SK-N-SH treated with all-trans-retinoic acid at 6 μM for 48 hours (cell line): ENCODE results near the gene MYO1H.
A peak's percentile ranks its signal among the peaks of the same experiment; 100 is the strongest.

Experiments
- ATAC-seq: fragments of 200-7000 bp; cut with Tn5 transposase; 3 replicates; pipeline ENCODE4 v1.9.1; 2020; ENCODE audit warnings: mild to moderate bottlenecking, moderate library complexity
- ARNTL ChIP-seq: fragments of 450-650 bp; formaldehyde crosslinking; IDR thresholded peaks from 2 replicates; pipeline ENCODE4 v1.5.0; 2020; ENCODE audit warnings: low read depth, mild to moderate bottlenecking, moderate library complexity, borderline replicate concordance
- BACH2 ChIP-seq: fragments of 250-450 bp; sonication (Bioruptor Pico); IDR thresholded peaks from 2 replicates; pipeline ENCODE4 v1.9.0; 2021; ENCODE audit warnings: mild to moderate bottlenecking, borderline replicate concordance
- ESRRG ChIP-seq: fragments of 250-450 bp; sonication (Bioruptor Pico); IDR thresholded peaks from 2 replicates; pipeline ENCODE4 v1.6.1; 2021; ENCODE audit warnings: mild to moderate bottlenecking
- GLIS3 ChIP-seq: fragments of 250-450 bp; sonication (Bioruptor Pico); IDR thresholded peaks from 2 replicates; pipeline ENCODE4 v1.5.0; 2020; ENCODE audit warnings: mild to moderate bottlenecking, moderate library complexity
- ISL1 ChIP-seq: fragments of 250-450 bp; sonication (Bioruptor Pico); IDR thresholded peaks from 2 replicates; pipeline ENCODE4 v2.1.2; 2022; ENCODE audit warnings: mild to moderate bottlenecking, moderate library complexity
- OSR1 ChIP-seq: fragments of 250-450 bp; sonication (Bioruptor Pico); IDR thresholded peaks from 2 replicates; pipeline ENCODE4 v1.8.0; 2022; ENCODE audit warnings: moderate library complexity, mild to moderate bottlenecking, inconsistent platforms
- POU6F1 ChIP-seq: fragments of 250-450 bp; sonication (Bioruptor Pico); IDR thresholded peaks from 2 replicates; pipeline ENCODE4 v1.8.0; 2021; ENCODE audit warnings: low read depth, mild to moderate bottlenecking, moderate library complexity, borderline replicate concordance
- PPARA ChIP-seq: fragments of 250-450 bp; sonication (Bioruptor Pico); IDR thresholded peaks from 2 replicates; pipeline ENCODE4 v1.5.0; 2020; ENCODE audit warnings: mild to moderate bottlenecking, borderline replicate concordance
- RARB ChIP-seq: fragments of 250-450 bp; sonication (Bioruptor Pico); IDR thresholded peaks from 2 replicates; pipeline ENCODE4 v1.8.0; 2021; ENCODE audit warnings: mild to moderate bottlenecking, moderate library complexity
- SNAI2 ChIP-seq: fragments of 250-450 bp; sonication (Bioruptor Pico); IDR thresholded peaks from 2 replicates; pipeline ENCODE4 v1.5.0; 2020; ENCODE audit warnings: mild to moderate bottlenecking, moderate library complexity
- TCF4 ChIP-seq: fragments of 250-450 bp; sonication (Bioruptor Pico); IDR thresholded peaks from 2 replicates; pipeline ENCODE4 v1.8.0; 2021; ENCODE audit warnings: mild to moderate bottlenecking, moderate library complexity, borderline replicate concordance
- TOX ChIP-seq: fragments of 250-450 bp; sonication (Bioruptor Pico); IDR thresholded peaks from 2 replicates; pipeline ENCODE4 v1.8.0; 2021; ENCODE audit warnings: mild to moderate bottlenecking, moderate library complexity, borderline replicate concordance
- ZC3H10 ChIP-seq: fragments of 250-450 bp; sonication (Bioruptor Pico); IDR thresholded peaks from 2 replicates; pipeline ENCODE4 v1.5.1; 2021; ENCODE audit warnings: mild to moderate bottlenecking, moderate library complexity
- ZFP3 ChIP-seq: fragments of 250-450 bp; sonication (Bioruptor Pico); IDR thresholded peaks from 2 replicates; pipeline ENCODE4 v1.5.0; 2020; ENCODE audit warnings: mild to moderate bottlenecking, moderate library complexity
- ZFP30 ChIP-seq: fragments of 450-650 bp; formaldehyde crosslinking; IDR thresholded peaks from 2 replicates; pipeline ENCODE4 v1.5.0; 2022; ENCODE audit warnings: mild to moderate bottlenecking, moderate library complexity
- ZNF565 ChIP-seq: fragments of 450-650 bp; formaldehyde crosslinking; conservative IDR thresholded peaks from 2 replicates; pipeline ENCODE4 v1.5.0; 2020; ENCODE audit warnings: low read depth, mild to moderate bottlenecking, moderate library complexity
- ZNF70 ChIP-seq: fragments of 450-650 bp; formaldehyde crosslinking; IDR thresholded peaks from 2 replicates; pipeline ENCODE4 v1.5.0; 2020; ENCODE audit warnings: mild to moderate bottlenecking, moderate library complexity
- ZNF8 ChIP-seq: fragments of 450-650 bp; formaldehyde crosslinking; IDR thresholded peaks from 2 replicates; pipeline ENCODE4 v1.5.0; 2020; ENCODE audit warnings: mild to moderate bottlenecking, moderate library complexity
- TF ChIP-seq, protein P1 (sequence below): fragments of 250-450 bp; sonication (Bioruptor Pico); IDR thresholded peaks from 2 replicates; pipeline ENCODE4 v1.5.1; 2021; ENCODE audit warnings: mild to moderate bottlenecking, moderate library complexity
- TF ChIP-seq, protein P2 (sequence below): fragments of 250-450 bp; sonication (Bioruptor Pico); IDR thresholded peaks from 2 replicates; pipeline ENCODE4 v1.5.1; 2020; ENCODE audit warnings: low read depth, mild to moderate bottlenecking, moderate library complexity
- TF ChIP-seq, protein P3 (sequence below): fragments of 250-450 bp; sonication (Bioruptor Pico); IDR thresholded peaks from 2 replicates; pipeline ENCODE4 v1.8.0; 2020; ENCODE audit warnings: mild to moderate bottlenecking, moderate library complexity, borderline replicate concordance

The MYO1H gene

DNA sequence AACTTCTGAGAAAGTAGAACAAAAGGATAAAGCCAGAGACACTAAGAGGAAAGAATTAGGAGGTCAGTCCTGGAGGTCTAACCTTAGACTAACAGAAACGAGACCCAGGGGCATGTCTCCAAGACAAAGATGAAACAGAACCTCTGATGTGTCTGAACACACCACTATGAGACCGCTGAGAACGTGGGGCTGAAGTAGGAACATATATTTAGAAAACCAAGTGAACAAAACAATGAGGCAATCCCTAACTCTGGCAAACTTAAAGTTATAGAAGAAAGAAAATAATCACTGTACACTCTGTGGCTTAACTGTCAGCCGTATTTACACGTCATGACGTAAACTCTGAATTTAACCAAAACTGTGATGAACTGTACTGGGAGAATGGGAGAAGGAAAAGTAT lies 111.5 kb downstream of the MYO1H start (continued):
- no peak for TF ChIP-seq BACH2 (CRISPR knock-in tag)
- no peak for TF ChIP-seq RARB (CRISPR knock-in tag)
- TF ChIP-seq ISL1 (CRISPR knock-in tag) = no peak
- TF ChIP-seq ZFP30 (CRISPR knock-in tag) = no peak
- TF ChIP-seq, protein P1, sequence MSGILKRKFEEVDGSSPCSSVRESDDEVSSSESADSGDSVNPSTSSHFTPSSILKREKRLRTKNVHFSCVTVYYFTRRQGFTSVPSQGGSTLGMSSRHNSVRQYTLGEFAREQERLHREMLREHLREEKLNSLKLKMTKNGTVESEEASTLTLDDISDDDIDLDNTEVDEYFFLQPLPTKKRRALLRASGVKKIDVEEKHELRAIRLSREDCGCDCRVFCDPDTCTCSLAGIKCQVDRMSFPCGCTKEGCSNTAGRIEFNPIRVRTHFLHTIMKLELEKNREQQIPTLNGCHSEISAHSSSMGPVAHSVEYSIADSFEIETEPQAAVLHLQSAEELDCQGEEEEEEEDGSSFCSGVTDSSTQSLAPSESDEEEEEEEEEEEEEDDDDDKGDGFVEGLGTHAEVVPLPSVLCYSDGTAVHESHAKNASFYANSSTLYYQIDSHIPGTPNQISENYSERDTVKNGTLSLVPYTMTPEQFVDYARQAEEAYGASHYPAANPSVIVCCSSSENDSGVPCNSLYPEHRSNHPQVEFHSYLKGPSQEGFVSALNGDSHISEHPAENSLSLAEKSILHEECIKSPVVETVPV = no peak
- TF ChIP-seq ZNF565 (CRISPR knock-in tag) = no peak

DNA sequence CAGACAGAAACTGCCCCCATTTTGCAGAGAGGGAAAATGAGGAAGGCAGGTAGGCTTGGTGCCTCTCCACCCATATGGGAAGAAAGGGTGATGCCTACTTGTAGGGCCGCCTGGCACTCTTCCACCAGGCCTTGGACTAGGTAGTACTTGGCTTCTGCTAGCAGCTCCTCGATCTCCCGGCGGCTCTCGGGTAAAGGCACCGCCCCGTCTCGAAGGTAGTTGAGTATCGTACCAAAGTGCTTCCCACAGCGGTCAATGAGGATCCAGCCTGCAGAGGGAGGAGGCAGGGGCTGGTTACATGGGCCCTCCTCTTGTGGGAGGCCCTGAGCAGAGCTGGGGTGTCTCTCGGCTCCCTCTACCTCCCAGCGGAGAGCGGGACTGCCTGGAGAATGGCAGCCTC lies 112.8 kb downstream of the MYO1H start:
- TF ChIP-seq ZC3H10 = no peak
- TF ChIP-seq POU6F1 (CRISPR knock-in tag) = no peak
- TF ChIP-seq ZNF70 = no peak
- TF ChIP-seq ZNF8 (CRISPR knock-in tag) = no peak
- TF ChIP-seq ARNTL (CRISPR knock-in tag) = no peak
- no peak for TF ChIP-seq RARB (CRISPR knock-in tag)
- TF ChIP-seq SNAI2 = no peak
- no peak for TF ChIP-seq ZFP3 (CRISPR knock-in tag)
- no peak for TF ChIP-seq ISL1 (CRISPR knock-in tag)
- TF ChIP-seq ZFP30 (CRISPR knock-in tag) = no peak
- TF ChIP-seq ZNF565 (CRISPR knock-in tag) = no peak
- TF ChIP-seq, all 23 proteins: peak for 0
- ATAC-seq = no peak

DNA sequence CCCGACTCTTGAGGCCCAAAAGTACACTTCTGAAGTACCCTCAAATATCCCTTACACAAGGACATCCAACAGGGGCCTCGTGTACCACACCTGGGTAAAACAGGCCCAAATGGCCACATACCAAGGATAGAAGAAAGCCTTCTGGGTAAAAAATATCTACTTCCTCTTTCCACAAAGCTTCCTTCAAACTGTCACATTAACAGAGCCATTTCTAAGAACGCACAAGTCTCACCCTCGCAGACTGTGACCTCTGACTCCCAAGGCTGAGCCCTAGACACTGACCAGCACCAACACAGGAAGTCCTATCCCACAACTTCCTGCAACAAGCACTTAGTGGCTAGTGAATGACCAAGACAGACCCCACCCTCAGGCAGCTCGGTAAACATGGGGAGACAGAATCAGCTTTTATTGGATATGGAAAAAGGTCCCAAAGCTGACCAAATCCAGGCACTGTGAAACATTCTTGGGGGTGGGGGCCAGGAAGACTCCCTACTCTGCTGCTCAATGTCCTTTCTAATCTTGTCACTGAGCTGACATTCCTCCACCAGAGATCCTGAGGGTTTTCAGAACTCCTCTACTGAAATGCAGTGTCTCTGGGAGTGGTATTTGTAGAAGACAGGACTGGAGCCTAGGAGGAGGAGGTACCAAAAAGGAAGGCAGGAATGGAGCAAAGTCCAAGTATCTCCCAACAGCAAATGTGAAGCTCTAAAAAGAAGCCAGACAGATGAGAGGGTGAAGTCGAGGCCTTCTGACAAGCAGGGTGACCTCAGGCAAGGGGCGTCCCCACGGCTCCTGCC lies 113.5 kb downstream of the MYO1H start:
- no peak for TF ChIP-seq ISL1 (CRISPR knock-in tag)
- TF ChIP-seq, all 23 proteins: peak for 0
- no peak for ATAC-seq

DNA sequence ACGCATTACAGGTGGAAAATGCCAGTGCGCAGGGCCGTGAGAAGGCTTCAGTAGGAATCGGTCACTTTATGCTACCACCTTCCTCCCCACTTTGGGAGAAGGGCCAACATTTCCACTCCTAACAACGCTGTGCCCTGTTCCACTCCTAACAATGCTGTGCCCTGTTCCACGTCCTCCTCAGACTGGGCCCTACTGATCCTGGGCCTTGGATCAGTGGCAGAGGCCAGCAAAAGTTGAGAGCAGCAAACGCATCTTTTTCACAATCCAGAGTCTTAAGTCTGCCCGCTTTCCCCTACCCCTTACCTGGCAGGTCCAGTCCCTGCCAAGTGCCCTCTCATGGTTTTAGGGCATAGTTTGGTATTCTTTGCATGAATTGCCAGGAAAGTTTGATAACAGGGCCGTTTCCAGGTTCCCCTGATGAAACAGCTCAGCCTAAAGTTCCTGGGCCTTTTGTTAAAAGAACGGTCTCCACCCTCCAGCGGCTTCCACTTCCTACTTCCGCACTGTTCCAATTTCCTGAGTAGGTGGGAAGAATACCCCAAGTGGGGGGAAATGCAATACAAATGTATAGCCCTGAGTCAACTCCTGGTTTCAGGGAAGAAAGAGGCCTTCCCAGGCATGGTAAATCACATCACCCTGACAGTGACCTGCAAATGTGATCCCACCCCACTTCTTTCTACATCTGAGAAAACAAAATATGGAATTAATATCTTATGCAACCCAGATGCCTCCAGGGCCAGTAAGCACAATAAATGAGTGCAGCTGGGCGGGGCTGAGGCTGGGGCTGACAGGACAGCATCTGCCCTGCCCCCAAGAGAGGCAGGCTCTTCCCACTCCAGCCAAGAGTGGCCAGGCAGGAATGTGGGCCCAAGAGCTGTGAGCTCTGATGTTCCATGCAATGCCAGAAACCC lies 114.4 kb downstream of the MYO1H start:
- no peak for TF ChIP-seq ESRRG (CRISPR knock-in tag)
- TF ChIP-seq ZNF565 (CRISPR knock-in tag) = no peak
- no peak for TF ChIP-seq RARB (CRISPR knock-in tag)
- TF ChIP-seq ISL1 (CRISPR knock-in tag) = peak; percentile 52
- TF ChIP-seq, protein P2, sequence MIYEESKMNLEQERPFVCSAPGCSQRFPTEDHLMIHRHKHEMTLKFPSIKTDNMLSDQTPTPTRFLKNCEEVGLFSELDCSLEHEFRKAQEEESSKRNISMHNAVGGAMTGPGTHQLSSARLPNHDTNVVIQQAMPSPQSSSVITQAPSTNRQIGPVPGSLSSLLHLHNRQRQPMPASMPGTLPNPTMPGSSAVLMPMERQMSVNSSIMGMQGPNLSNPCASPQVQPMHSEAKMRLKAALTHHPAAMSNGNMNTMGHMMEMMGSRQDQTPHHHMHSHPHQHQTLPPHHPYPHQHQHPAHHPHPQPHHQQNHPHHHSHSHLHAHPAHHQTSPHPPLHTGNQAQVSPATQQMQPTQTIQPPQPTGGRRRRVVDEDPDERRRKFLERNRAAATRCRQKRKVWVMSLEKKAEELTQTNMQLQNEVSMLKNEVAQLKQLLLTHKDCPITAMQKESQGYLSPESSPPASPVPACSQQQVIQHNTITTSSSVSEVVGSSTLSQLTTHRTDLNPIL (CRISPR knock-in tag) = no peak
- TF ChIP-seq ZFP30 (CRISPR knock-in tag) = no peak
- no peak for TF ChIP-seq BACH2 (CRISPR knock-in tag)
- TF ChIP-seq PPARA (CRISPR knock-in tag) = no peak
- no peak for TF ChIP-seq ZNF70
- TF ChIP-seq TOX (CRISPR knock-in tag) = no peak
- no peak for TF ChIP-seq ARNTL (CRISPR knock-in tag)
- TF ChIP-seq OSR1 (CRISPR knock-in tag) = no peak
- TF ChIP-seq ZC3H10 = peak; percentile 43; the same call in 1 of the 2 replicates
- no peak for TF ChIP-seq POU6F1 (CRISPR knock-in tag)
- TF ChIP-seq SNAI2 = no peak
- TF ChIP-seq ZNF8 (CRISPR knock-in tag) = 0 out of 2 replicates have a peak, but pooled peaks have one; percentile 11
- TF ChIP-seq GLIS3 (CRISPR knock-in tag) = no peak
- TF ChIP-seq, protein P3, sequence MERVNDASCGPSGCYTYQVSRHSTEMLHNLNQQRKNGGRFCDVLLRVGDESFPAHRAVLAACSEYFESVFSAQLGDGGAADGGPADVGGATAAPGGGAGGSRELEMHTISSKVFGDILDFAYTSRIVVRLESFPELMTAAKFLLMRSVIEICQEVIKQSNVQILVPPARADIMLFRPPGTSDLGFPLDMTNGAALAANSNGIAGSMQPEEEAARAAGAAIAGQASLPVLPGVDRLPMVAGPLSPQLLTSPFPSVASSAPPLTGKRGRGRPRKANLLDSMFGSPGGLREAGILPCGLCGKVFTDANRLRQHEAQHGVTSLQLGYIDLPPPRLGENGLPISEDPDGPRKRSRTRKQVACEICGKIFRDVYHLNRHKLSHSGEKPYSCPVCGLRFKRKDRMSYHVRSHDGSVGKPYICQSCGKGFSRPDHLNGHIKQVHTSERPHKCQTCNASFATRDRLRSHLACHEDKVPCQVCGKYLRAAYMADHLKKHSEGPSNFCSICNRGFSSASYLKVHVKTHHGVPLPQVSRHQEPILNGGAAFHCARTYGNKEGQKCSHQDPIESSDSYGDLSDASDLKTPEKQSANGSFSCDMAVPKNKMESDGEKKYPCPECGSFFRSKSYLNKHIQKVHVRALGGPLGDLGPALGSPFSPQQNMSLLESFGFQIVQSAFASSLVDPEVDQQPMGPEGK = no peak
- TF ChIP-seq, protein P1 = no peak
- TF ChIP-seq TCF4 (CRISPR knock-in tag) = peak; percentile 50; the same call in 1 of the 2 replicates
- peak; percentile 91 for ATAC-seq
